ENCODE results near the gene SLC6A3.

SLC6A3 gene

GRCh38 chr5:1348986-1349245, 96.3 kb downstream of the SLC6A3 start:
- 0 out of 2 replicates have a peak overlapping the region, but pooled peaks have one; percentile 4 for H3K4me3 ChIP-seq (ENCODE audit: low read depth, low read length)
- peaks cover 2% of the 10 kb centered on the region; the same call in 1 of the 2 replicates for H3K4me1 ChIP-seq
- no peak for DNase-seq
- H3K9me3 ChIP-seq: no peaks in the 10 kb centered on the region
- H3K27me3 ChIP-seq: peaks cover 21% of the 10 kb centered on the region
- H3K36me3 ChIP-seq: no peaks in the 10 kb centered on the region; the same call in 1 of the 2 replicates
- TF ChIP-seq CTCF (IDR thresholded peaks at IDR 0.05; ENCODE audit: low read depth, low read length): no peak

- H3K9me3 ChIP-seq: no peaks in the 10 kb centered on the region
- H3K4me1 ChIP-seq: peaks cover 2% of the 10 kb centered on the region; the same call in 1 of the 2 replicates
- no peak overlapping the region for H3K4me3 ChIP-seq (ENCODE audit: low read depth, low read length)
- no peak for TF ChIP-seq CTCF (IDR thresholded peaks at IDR 0.05; ENCODE audit: low read depth, low read length)
- no peak for DNase-seq
- H3K27me3 ChIP-seq: peaks cover 10% of the 10 kb centered on the region
- H3K36me3 ChIP-seq: peaks cover 9% of the 10 kb centered on the region
These were observed 97.7 kb downstream of the SLC6A3 start for GRCh38 chr5:1347571-1347970.

- Histone ChIP-seq H3K4me1 (peaks cover 2% of the 10 kb centered on the region; the same call in 1 of the 2 replicates), H3K27me3 (0 out of 2 replicates have a peak, but pooled peaks cover 5% of the 10 kb centered on the region), H3K9me3 (no peaks in the 10 kb centered on the region), H3K36me3 (peaks cover 17% of the 10 kb centered on the region), H3K4me3 (ENCODE audit: low read depth, low read length) (no peak overlapping the region)
- no peak for DNase-seq
- TF ChIP-seq CTCF (IDR thresholded peaks at IDR 0.05; ENCODE audit: low read depth, low read length): no peak
These were observed 98.4 kb downstream of the SLC6A3 start for GRCh38 chr5:1346627-1347440.

- no peak for TF ChIP-seq CTCF (IDR thresholded peaks at IDR 0.05; ENCODE audit: low read depth, low read length)
- H3K4me3 ChIP-seq (ENCODE audit: low read depth, low read length): peak overlapping the region; percentile 88
- H3K9me3 ChIP-seq: no peaks in the 10 kb centered on the region
- H3K36me3 ChIP-seq: peaks cover 24% of the 10 kb centered on the region
- 0 out of 2 replicates have a peak, but pooled peaks cover 4% of the 10 kb centered on the region for H3K27me3 ChIP-seq
- peaks cover 2% of the 10 kb centered on the region; the same call in 1 of the 2 replicates for H3K4me1 ChIP-seq
- no peak for DNase-seq
These were observed 99.2 kb downstream of the SLC6A3 start for GRCh38 chr5:1345876-1346626.

- Histone ChIP-seq H3K27me3 (no peaks in the 10 kb centered on the region), H3K9me3 (no peaks in the 10 kb centered on the region), H3K4me1 (peaks cover 2% of the 10 kb centered on the region; the same call in 1 of the 2 replicates), H3K4me3 (ENCODE audit: low read depth, low read length) (peak within 1 kb of the TSS; percentile 88), H3K36me3 (peaks cover 33% of the 10 kb centered on the region)
- DNase-seq: peak; percentile 91
- no peak for TF ChIP-seq CTCF (IDR thresholded peaks at IDR 0.05; ENCODE audit: low read depth, low read length)
These were observed 100.0 kb downstream of the SLC6A3 start, which contains the start of gene CLPTM1L for GRCh38 chr5:1344975-1345838. Gene CLPTM1L (minus strand): TSS chr5:1345099. CDS start chr5:1344841, 258 bp downstream.

Measured in BE2C (cell line).